K562 (cell line): ENCODE measurements around the gene NPFFR1. TPM values are rescaled to one million over a fixed set of nuclear protein-coding genes. Genes with fewer than 3 reads are reported as not detected.

Source experiments
- ATF3 ChIP-seq, 2 experiments: fragments of 450-650 bp in 1 of 2; sonication (generic) in 1 of 2; formaldehyde crosslinking in 1 of 2; IDR thresholded peaks in 1 of 2; conservative IDR thresholded peaks in 1 of 2; 2 replicates each; pipeline versions ENCODE4 v1.6.1 to v1.8.1; 2016 to 2023; ENCODE audit warnings: mild to moderate bottlenecking in 2 of 2, moderate library complexity in 2 of 2, inconsistent platforms in 1 of 2, missing genetic modification reagents in 1 of 2
- CREB3L1 ChIP-seq: fragments of 450-650 bp; IDR thresholded peaks from 2 replicates; pipeline ENCODE4 v1.6.1; 2014; ENCODE audit warnings: low read depth, mild to moderate bottlenecking, moderate library complexity, borderline replicate concordance
- CUX1 ChIP-seq: fragments of 200-800 bp; sonication (Bioruptor generic); IDR thresholded peaks from 2 replicates; pipeline ENCODE4 v1.6.1; 2016; ENCODE audit warnings: missing genetic modification characterization, missing compliant biosample characterization
- ETS2 ChIP-seq: IDR thresholded peaks from 2 replicates; pipeline ENCODE4 v1.6.1; 2016; ENCODE audit warnings: borderline replicate concordance, missing genetic modification characterization, mild to moderate bottlenecking, moderate library complexity, missing compliant biosample characterization; ENCODE audit not compliant: poor library complexity, severe bottlenecking
- JUND ChIP-seq, 2 experiments: IDR thresholded peaks; 2 replicates in 1 of 2; 3 replicates in 1 of 2; pipeline ENCODE4 v1.6.1; 2011; ENCODE audit warnings: borderline replicate concordance in 2 of 2, low read depth in 2 of 2, low read length in 2 of 2, improper control_type of control experiment in 1 of 2, missing biosample characterization in 1 of 2, missing genetic modification characterization in 1 of 2, missing genetic modification reagents in 1 of 2
- KLF1 ChIP-seq: fragments of 450-650 bp; IDR thresholded peaks from 2 replicates; pipeline ENCODE4 v1.6.1; 2016; ENCODE audit warnings: missing genetic modification characterization, missing compliant biosample characterization
- MTA2 ChIP-seq: fragments of 450-650 bp; IDR thresholded peaks from 2 replicates; pipeline ENCODE4 v1.6.1; 2016; ENCODE audit warnings: low read depth
- NFIC ChIP-seq: fragments of 450-650 bp; IDR thresholded peaks from 2 replicates; pipeline ENCODE4 v1.6.1; 2017; ENCODE audit warnings: mild to moderate bottlenecking, inconsistent platforms
- SMAD4 ChIP-seq: fragments of 250-450 bp; sonication (Bioruptor Pico); conservative IDR thresholded peaks from 2 replicates; pipeline ENCODE4 v1.8.0; 2021; ENCODE audit warnings: inconsistent platforms, mild to moderate bottlenecking, moderate library complexity
- SREBF1 ChIP-seq: fragments of 150-350 bp; IDR thresholded peaks from 2 replicates; pipeline ENCODE4 v1.6.1; 2014; ENCODE audit warnings: antibody characterized with exemption, low read depth, low read length, borderline replicate concordance
- ZBTB2 ChIP-seq: fragments of 450-650 bp; IDR thresholded peaks from 2 replicates; pipeline ENCODE4 v1.6.1; 2016; ENCODE audit warnings: antibody characterized with exemption
- ZNF511 ChIP-seq: sonication (generic); formaldehyde crosslinking; IDR thresholded peaks from 2 replicates; pipeline ENCODE4 v1.8.0; 2022; ENCODE audit warnings: mild to moderate bottlenecking, missing genetic modification reagents
- ZNF830 ChIP-seq: fragments of 250-450 bp; sonication (Bioruptor Pico); IDR thresholded peaks from 2 replicates; pipeline ENCODE4 v1.5.0; 2021; ENCODE audit warnings: mild to moderate bottlenecking
- polyA plus RNA-seq, 8 experiments: library from polyadenylated mRNA; depleted of rRNA in 4 of 8; stranded (reverse) in 5 of 8; unstranded in 3 of 8; fragments of >200 nt; fragmentation: Nextera tagmentation in 2 of 8; fragmentation: Illumina TruSeq in 1 of 8; extraction: Ambion mirVana in 2 of 8; extraction: Trizol in 1 of 8; gene quantifications; 2 replicates each; pipeline versions ENCODE4 v1.2.1 to v1.2.3, GENCODE V29; 2011 to 2014; ENCODE audit warnings: inconsistent platforms in 1 of 8, missing spikeins in 1 of 8
- total RNA-seq, 7 experiments: library from RNA; depleted of rRNA in 6 of 7; stranded (reverse); fragments of >200 nt in 6 of 7; fragmentation: Illumina TruSeq in 2 of 7; extraction: Trizol in 2 of 7; gene quantifications; 2 replicates each; pipeline versions ENCODE4 v1.2.1 to v1.2.3, GENCODE V29; 2011 to 2021; ENCODE audit warnings: low replicate concordance in 1 of 7

NPFFR1 gene
- total and polyA plus RNA-seq, 9 of the 15 experiments (the other 6 are each of a cell fraction or from before 2014, with no cell fraction given) = under 0.01 TPM; not detected in 8

- TF ChIP-seq CUX1 (CRISPR knock-in tag) = peak; percentile 90; the same call in 1 of the 2 replicates
- peak; percentile 77 for TF ChIP-seq SMAD4 (CRISPR knock-in tag)
- no peak for TF ChIP-seq ZNF830
- no peak for TF ChIP-seq KLF1 (tag)
- TF ChIP-seq CREB3L1 = 0 out of 2 replicates have a peak, but pooled peaks have one; percentile 38
- TF ChIP-seq SREBF1 = no peak
- TF ChIP-seq NFIC = peak; percentile 99
- TF ChIP-seq MTA2 = 0 out of 2 replicates have a peak, but pooled peaks have one; percentile 4
- TF ChIP-seq ZBTB2 = peak; percentile 54; the same call in 1 of the 2 replicates
- TF ChIP-seq JUND (IDR thresholded peaks at IDR 0.05; ENCODE audit: borderline replicate concordance, low read depth, low read length) = peak; percentile 98
- TF ChIP-seq JUND (tag; IDR thresholded peaks at IDR 0.05; ENCODE audit: borderline replicate concordance, low read depth, low read length) = peak; percentile 98
- TF ChIP-seq ETS2 (tag) = no peak
- 0 out of 2 replicates have a peak, but pooled peaks have one; percentile 39 for TF ChIP-seq ZNF511 (CRISPR knock-in tag)
- peak; percentile 94 for TF ChIP-seq ATF3 (IDR thresholded peaks at IDR 0.05)
- TF ChIP-seq ATF3 (CRISPR knock-in tag; conservative IDR thresholded peaks at IDR 0.05) = peak; percentile 96
These were observed 47.9 kb upstream of the NPFFR1 start (continued) for GRCh38 chr10:70331486-70332268.
